ENCODE measurements around the gene NRF1.
"Not testable (repeated sequence)": the region's sequence is repeated elsewhere in the genome, so short reads cannot be mapped to it uniquely, and the experiment has no call there.

The NRF1 gene

DNA sequence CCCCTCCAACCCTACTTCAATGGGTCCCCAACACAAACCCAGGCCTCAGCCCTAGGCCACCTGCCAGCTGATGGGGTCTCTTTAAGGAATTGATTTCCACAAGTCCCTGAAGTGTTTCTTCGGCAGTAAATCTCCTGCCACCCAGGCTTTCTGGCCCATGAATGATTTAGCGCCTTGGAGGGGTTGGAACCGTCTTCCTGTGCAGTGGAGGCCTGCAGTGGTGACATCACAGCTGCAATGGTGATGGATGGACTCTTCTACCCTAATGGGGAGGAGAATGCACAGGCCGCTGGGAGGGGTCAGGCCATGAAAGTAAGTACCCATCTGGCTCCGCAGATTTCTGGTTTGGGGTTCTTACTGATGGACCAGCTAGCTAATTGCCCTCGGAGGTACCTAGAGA is 177.5 kb downstream of the NRF1 start:
- Mint-ChIP-seq H3K9me3 (no peaks in the 10 kb centered on the region), H3K4me3 (no peak overlapping the region), H3K27ac (no peak overlapping the region), H3K4me1 (peaks cover 23% of the 10 kb centered on the region), H3K36me3 (no peaks in the 10 kb centered on the region)
- no peak for DNase-seq (ENCODE audit: low spot score in 2 of 2)
- no peak for ATAC-seq

DNA sequence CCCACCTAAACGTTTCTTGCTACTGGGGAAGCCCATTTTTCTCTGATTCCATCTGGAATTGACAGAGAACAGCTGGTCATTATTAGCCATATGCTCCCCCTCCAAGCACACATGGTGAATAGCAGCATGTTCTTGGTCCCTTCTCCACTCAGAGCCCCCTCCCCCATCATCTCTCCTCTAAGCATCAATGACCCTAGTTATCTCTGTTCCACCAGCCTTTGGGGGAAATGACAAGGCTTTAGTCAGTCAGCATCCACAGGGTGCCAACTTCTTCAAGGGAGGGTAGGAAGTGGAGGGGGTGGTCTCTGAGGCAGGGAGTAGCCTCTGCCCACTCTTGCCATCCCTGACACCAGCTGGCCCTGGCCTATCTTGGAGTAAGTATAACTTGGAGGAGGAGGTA is 178.1 kb downstream of the NRF1 start:
- ATAC-seq: no peak
- DNase-seq (ENCODE audit: low spot score in 2 of 2): no peak
- peaks cover 20% of the 10 kb centered on the region for H3K4me1 Mint-ChIP-seq
- H3K27ac Mint-ChIP-seq: no peak overlapping the region
- H3K36me3 Mint-ChIP-seq: no peaks in the 10 kb centered on the region
- H3K9me3 Mint-ChIP-seq: no peaks in the 10 kb centered on the region
- H3K4me3 Mint-ChIP-seq: no peak overlapping the region

DNA sequence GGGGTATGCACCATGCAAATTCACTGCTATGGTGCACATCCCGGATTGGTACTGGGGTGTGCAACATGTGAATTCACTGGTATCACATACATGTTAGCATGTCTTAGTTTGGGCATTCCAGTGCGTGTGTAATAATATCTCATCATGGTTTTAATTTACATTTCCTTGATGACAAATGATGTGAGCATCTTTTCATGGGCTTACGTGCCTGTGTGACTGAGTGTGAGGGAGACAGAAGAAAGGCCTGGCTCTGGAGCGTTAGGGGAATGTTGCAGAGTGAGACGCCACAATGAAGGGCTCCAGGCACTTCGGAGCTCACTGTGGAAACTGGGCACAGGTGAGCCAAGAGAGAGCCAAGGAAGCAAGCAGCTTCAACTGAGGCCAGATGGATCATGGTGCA is 178.6 kb downstream of the NRF1 start:
- H3K4me1 Mint-ChIP-seq: peaks cover 15% of the 10 kb centered on the region
- no peak overlapping the region for H3K4me3 Mint-ChIP-seq
- no peak overlapping the region for H3K27ac Mint-ChIP-seq
- ATAC-seq: no peak
- DNase-seq (ENCODE audit: low spot score in 2 of 2): no peak
- no peaks in the 10 kb centered on the region for H3K9me3 Mint-ChIP-seq
- no peaks in the 10 kb centered on the region for H3K36me3 Mint-ChIP-seq

DNA sequence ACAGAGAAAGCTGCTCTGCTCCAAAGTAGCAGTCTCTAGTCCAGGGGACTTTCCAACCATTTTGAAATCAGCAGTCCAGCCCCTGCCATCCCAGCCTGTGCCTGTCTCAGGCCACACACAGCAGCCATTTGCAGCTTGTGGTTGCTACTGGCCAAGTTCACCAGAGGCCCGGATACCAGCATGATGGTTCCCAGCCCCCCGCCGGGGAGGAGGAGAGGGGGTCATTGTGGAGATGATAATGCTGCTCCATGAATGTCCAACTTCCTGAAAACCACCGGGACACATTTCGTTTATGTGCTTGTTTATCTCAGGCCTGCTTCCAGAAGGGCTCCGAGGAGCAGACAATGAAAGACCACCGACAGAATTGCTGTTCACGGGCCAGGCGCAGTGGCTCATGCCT is 181.2 kb downstream of the NRF1 start:
- DNase-seq (ENCODE audit: low spot score in 2 of 2) (no peak), ATAC-seq (no peak)
- Mint-ChIP-seq H3K4me3 (no peak overlapping the region), H3K36me3 (no peaks in the 10 kb centered on the region), H3K27ac (no peak overlapping the region), H3K9me3 (no peaks in the 10 kb centered on the region), H3K4me1 (no peaks in the 10 kb centered on the region)

DNA sequence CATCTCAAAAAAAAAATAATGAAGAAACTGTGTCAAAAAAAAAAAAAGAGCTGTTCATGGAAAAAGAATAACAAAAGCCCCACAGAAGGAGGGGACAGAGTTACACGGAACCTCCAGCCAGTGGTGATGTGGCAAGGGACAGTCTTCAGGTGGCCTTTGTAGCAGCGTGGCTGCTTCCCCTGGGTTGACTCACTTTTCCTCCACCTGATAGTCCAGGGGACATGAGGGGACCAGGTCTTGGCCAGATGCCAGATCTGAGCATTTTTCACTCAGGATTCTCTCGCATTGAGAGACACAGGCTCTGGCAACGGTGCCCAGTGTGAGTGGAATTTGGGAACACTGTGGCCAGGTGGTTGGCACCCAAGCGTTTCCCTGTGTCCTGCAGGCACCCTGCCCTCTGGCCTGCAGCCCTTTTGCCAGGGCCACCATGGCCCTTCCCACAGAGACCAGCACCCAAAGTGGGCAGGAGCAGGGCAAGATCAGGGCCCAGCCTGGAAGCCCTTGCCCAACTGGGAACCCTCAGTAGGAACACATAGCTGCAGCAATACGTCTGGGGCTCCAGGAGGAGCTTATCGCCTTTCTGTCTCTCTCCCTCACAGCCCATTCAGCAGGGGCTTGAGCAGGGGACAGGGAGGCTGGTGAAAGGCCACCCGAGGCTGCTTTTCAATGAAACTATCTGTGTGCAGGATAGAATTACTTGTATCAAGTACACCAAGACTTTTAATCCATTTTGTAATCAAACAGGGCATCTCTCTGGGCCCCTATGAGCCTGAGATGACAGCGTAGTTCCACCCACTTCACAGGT is 182.2 kb downstream of the NRF1 start:
- DNase-seq (ENCODE audit: low spot score in 2 of 2) (no peak), ATAC-seq (no peak)
- Mint-ChIP-seq H3K27ac (no peak overlapping the region), H3K4me3 (no peak overlapping the region), H3K4me1 (no peaks in the 10 kb centered on the region), H3K36me3 (no peaks in the 10 kb centered on the region), H3K9me3 (no peaks in the 10 kb centered on the region)

DNA sequence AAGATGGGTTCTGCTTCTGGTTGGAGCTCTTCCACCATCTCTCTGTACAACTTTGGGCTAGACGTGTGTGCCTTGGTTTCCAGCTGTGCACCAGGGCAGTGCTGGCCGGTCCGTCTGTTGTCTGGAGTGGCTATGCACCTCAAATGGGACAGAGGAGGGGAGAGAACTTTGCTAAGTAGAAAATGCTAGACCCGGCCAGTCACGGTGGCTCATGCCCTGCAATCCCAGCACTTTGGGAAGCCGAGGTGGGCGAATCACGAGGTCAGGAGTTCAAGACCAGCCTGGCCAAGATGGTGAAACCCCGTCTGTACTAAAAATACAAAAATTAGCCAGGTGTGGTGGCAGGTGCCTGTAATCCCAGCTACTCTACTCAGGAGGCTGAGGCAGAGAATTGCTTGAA is 182.9 kb downstream of the NRF1 start:
- not testable (repeated sequence) for ATAC-seq; H3K9me3 Mint-ChIP-seq; H3K36me3 Mint-ChIP-seq; H3K4me1 Mint-ChIP-seq; H3K27ac Mint-ChIP-seq; DNase-seq (ENCODE audit: low spot score in 2 of 2); H3K4me3 Mint-ChIP-seq

DNA sequence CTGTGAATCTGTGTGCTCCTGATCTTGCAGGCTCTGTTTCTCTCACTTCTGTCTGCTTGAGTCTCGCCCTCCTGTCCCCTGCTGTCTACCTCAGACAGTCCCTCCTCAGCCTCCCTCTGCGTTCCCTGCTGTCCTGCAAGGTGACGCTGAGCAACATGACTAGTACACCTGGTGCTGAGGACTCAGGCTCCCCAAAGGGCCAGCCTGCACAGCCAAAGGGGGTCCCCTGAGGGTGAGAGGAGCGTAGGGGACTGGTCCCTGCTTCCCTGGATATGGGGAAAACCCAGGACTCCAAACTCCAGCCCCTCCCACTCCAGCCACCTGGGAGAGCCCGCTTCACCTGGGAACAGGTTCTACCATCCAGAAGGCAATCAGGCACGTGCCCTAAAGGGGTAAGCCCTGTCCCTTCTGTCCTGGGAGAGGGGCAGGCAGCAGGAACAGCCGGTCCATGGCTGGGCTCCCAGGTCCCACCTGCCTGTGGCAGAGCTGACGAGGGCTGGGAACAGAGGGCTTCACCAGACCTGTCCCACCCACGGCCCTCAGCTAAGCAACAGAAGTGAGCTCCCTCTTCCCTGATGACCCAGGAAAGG is 184.8 kb downstream of the NRF1 start:
- no peak overlapping the region for H3K27ac Mint-ChIP-seq
- ATAC-seq: no peak

DNA sequence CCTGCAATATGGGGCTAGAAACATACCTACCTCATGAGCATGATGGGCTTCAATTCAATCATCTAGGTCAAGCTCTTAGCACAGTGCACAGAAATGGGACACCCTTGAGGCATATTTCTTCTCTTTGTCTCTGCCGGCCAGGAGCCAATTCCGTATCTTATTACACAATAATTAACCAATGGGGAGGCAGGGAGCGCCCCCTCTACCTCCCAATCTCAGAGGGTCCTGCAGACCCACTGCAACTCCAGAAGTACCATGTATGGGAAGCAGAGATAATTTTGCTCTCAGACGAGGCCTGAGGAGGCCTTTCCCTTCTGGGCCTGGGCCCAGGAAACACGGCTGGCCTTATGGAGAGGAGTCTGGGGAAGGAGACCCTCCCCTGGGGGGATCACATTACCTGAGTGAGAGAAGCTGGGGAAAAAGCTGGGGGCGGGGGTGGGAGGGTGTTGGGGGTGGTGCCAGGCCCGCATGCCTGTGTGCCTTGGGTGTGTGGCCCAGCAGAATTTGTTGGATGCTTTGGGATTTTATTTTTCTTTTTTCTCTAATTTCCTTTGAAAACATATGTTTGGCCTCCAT is 185.8 kb downstream of the NRF1 start:
- H3K4me3 Mint-ChIP-seq: no peak overlapping the region
- no peak for DNase-seq (ENCODE audit: low spot score in 2 of 2)
- H3K36me3 Mint-ChIP-seq: no peaks in the 10 kb centered on the region
- no peaks in the 10 kb centered on the region for H3K4me1 Mint-ChIP-seq
- ATAC-seq: no peak
- H3K27ac Mint-ChIP-seq: no peak overlapping the region
- H3K9me3 Mint-ChIP-seq: no peaks in the 10 kb centered on the region

More for the DNA sequence above, 184.8 kb downstream of the NRF1 start:
- Mint-ChIP-seq H3K4me3 (no peak overlapping the region), H3K36me3 (no peaks in the 10 kb centered on the region), H3K4me1 (no peaks in the 10 kb centered on the region), H3K9me3 (no peaks in the 10 kb centered on the region)
- DNase-seq (ENCODE audit: low spot score in 2 of 2): no peak

DNA sequence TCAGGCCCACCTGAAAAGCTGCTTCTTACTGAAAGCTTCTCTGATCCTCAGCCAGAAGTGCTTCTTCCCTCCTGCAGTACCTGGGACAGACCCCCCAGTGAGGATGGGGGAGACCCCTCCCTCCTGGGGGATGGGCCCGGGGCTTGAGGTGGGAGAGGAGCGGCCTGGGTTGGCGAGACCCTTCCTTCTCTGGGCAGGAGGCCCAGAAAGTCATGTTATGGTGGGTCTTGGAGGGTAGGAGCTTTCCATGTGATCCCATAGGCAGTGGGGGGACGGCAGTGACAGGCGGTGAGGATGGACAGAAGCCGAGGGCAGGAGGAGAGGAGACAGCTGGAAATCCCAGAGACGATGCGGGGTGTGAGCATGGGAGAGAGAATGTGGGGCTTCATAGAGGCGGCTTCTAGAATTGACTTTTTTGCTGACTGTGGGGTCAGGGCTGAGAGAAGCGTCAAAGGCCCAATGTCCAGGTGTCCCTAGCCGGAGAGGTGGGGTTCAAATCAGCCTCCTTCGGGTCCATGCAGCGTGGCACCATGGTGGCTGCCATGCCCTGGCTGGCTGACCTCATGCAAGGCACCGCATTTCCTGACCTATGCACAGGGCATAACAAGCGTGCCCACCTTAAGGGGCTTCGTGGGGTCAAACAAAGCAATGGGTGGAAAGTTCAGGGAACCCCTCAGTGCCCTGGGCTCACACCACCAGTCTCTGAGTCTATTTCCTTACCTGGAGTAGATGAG is 187.3 kb downstream of the NRF1 start:
- Mint-ChIP-seq H3K27ac (no peak overlapping the region), H3K9me3 (no peaks in the 10 kb centered on the region), H3K36me3 (no peaks in the 10 kb centered on the region)

DNA sequence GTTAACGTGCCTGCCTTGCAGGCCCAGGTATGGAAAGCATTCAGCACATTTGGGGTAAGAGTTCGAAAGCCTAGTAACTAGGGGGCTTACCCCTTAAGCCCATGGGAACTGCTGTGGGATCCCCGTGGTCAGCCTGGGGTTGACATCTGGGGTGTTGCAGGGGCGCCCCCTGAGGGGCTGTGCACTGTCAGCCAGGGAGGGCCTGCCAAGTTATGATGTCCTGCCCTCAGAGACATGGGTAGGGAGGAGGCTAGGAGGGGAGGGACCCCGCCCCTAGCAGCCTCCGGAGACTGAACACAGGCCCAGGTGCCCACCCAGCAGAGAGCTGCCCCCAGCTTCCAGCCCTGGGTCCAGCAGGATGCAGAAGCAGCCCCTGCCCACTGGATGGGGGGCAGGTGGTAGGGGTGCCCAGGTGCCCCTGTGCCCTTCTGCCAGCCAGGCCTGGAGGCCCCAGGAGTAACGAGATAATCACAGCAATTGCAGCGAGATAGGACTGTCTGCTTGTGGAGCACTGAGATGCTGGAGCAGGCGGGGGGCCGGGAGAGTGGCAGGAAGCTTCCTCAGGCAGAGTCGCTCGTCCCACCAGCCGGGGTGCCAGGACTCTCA is 187.9 kb downstream of the NRF1 start:
- Mint-ChIP-seq H3K4me1 (no peaks in the 10 kb centered on the region), H3K27ac (no peak overlapping the region), H3K9me3 (no peaks in the 10 kb centered on the region), H3K4me3 (no peak overlapping the region), H3K36me3 (no peaks in the 10 kb centered on the region)
- ATAC-seq (no peak), DNase-seq (ENCODE audit: low spot score in 2 of 2) (no peak)

More for the DNA sequence above, 187.3 kb downstream of the NRF1 start:
- no peak for ATAC-seq
- DNase-seq (ENCODE audit: low spot score in 2 of 2): no peak
- no peaks in the 10 kb centered on the region for H3K4me1 Mint-ChIP-seq
- no peak overlapping the region for H3K4me3 Mint-ChIP-seq

DNA sequence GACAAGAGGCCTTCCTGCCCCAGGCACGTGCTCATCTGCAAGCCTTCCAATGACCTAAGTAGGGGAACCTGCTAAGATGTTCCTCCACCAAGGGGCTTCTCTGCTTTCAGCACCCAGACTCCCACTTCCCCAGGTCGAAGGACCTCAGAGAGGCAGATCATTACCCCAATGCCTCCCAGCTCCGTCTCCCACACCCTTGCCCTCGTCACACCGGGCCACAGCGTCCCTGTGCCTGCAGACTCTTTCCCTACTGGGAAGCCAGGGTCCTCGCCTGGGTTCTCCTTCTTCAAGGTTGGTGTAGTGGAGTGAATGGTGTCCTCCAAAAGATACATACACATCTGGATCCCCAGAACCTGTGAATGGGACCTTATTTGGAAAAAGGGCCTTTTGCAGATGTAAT is 189.4 kb downstream of the NRF1 start:
- no peaks in the 10 kb centered on the region for H3K4me1 Mint-ChIP-seq
- H3K9me3 Mint-ChIP-seq: no peaks in the 10 kb centered on the region
- no peak overlapping the region for H3K27ac Mint-ChIP-seq
- no peak overlapping the region for H3K4me3 Mint-ChIP-seq
- ATAC-seq (no peak), DNase-seq (ENCODE audit: low spot score in 2 of 2) (no peak)
- no peaks in the 10 kb centered on the region for H3K36me3 Mint-ChIP-seq

DNA sequence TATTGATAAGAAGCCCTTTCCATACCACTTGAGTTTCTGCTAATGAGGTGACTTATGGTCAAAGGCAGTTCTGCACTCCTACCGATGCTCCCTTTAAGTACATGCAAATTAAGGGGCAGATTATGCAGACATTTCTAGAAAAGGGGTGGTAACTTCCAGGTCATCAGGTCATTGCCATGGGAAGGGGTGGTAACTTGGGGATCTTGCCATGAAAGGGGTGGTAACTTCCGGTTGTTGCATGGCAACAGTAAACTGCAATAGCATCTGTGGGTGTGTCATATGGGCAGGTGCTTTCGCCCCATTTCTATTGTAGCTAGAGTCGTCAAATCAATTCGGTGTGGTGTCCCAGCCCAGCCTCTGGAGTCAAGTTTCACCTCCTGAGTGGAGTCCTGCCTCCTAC is 190.4 kb downstream of the NRF1 start:
- Mint-ChIP-seq H3K9me3 (no peaks in the 10 kb centered on the region), H3K4me3 (no peak overlapping the region), H3K27ac (no peak overlapping the region), H3K4me1 (no peaks in the 10 kb centered on the region), H3K36me3 (no peaks in the 10 kb centered on the region)
- DNase-seq (ENCODE audit: low spot score in 2 of 2) (no peak), ATAC-seq (no peak)

DNA sequence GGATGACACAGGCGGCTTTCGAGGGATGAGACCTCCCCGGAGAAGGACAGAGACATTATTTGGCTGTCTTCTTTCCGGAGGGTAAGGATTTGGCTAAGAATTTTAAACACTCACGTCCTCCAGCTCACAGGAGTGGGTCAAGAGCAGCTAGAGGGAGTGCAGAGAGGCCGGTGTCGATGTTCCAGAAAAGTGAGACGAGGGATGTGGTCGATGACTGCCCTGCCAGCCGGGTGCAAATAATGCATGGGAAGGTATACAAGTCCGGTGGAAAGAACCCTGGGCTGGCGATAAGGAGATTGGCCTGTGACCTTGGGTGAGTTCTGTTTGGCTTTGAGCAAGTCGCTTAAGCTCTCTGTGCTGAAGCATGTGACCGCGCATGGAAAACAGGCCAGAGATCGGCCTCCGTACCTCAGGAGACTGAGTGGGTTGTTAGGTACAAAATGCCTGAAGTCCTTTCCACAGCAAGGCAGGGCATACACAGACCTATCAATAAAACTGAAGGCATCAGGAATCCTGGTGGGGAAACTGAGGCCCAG is 192.1 kb downstream of the NRF1 start:
- Mint-ChIP-seq H3K9me3 (no peaks in the 10 kb centered on the region), H3K27ac (no peak overlapping the region), H3K4me3 (no peak overlapping the region), H3K36me3 (no peaks in the 10 kb centered on the region), H3K4me1 (no peaks in the 10 kb centered on the region)
- ATAC-seq (no peak), DNase-seq (ENCODE audit: low spot score in 2 of 2) (no peak)

DNA sequence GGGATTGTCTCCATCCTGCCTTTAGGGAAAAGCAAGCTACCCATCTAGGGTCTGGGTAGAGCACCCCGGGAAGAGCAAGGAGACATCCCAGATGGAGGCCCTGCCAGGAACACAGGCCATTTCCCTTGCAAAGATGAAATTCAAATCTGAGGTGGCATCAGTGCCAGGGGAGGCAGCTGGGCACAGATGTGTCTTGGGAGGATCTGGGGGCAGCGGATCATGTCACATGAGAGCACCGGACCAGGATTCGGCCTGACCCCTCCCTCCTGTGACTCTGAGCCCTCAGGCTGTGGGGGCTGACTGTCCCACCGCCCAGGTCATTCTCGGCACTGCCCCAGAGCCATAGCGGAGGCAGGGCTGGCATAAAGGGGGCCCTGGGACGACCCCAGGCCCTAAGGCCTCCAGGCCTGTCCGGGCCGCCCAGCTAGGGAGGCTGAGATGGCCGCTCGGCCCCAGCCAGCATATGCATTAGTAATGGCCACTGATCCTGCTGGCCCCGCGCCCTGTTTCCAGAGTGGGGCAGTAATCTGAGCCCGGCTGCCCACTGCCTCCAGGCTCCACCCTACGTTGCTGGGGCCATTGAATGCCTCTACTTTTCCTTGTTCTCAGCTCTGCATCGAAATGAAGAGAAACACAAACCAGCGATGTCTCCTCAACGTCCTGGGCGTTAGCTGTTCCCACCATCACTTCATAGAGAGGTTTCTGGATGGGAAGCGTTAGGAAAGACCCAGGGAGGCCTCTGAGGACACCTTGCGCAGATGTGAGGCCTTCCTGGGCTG is 192.8 kb downstream of the NRF1 start:
- no peak for ATAC-seq
- no peaks in the 10 kb centered on the region for H3K9me3 Mint-ChIP-seq
- no peak overlapping the region for H3K27ac Mint-ChIP-seq
- H3K4me1 Mint-ChIP-seq: no peaks in the 10 kb centered on the region
- H3K4me3 Mint-ChIP-seq: no peak overlapping the region
- no peaks in the 10 kb centered on the region for H3K36me3 Mint-ChIP-seq
- no peak for DNase-seq (ENCODE audit: low spot score in 2 of 2)
